ENCODE measurements around the gene FASLG.
"Not testable (repeated sequence)": the region's sequence is repeated elsewhere in the genome, so short reads cannot be mapped to it uniquely, and the experiment has no call there.

The FASLG gene, protein sequence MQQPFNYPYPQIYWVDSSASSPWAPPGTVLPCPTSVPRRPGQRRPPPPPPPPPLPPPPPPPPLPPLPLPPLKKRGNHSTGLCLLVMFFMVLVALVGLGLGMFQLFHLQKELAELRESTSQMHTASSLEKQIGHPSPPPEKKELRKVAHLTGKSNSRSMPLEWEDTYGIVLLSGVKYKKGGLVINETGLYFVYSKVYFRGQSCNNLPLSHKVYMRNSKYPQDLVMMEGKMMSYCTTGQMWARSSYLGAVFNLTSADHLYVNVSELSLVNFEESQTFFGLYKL

DNA sequence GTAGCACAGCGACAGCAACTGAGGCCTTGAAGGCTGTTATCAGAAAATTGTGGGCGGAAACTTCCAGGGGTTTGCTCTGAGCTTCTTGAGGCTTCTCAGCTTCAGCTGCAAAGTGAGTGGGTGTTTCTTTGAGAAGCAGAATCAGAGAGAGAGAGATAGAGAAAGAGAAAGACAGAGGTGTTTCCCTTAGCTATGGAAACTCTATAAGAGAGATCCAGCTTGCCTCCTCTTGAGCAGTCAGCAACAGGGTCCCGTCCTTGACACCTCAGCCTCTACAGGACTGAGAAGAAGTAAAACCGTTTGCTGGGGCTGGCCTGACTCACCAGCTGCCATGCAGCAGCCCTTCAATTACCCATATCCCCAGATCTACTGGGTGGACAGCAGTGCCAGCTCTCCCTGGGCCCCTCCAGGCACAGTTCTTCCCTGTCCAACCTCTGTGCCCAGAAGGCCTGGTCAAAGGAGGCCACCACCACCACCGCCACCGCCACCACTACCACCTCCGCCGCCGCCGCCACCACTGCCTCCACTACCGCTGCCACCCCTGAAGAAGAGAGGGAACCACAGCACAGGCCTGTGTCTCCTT lies at the start of gene FASLG:
FASLG (plus strand) TSS at position 233 of the 583 bp plus-strand sequence; CDS start at position 332, 99 bp downstream.
- no peak for DNase-seq

DNA sequence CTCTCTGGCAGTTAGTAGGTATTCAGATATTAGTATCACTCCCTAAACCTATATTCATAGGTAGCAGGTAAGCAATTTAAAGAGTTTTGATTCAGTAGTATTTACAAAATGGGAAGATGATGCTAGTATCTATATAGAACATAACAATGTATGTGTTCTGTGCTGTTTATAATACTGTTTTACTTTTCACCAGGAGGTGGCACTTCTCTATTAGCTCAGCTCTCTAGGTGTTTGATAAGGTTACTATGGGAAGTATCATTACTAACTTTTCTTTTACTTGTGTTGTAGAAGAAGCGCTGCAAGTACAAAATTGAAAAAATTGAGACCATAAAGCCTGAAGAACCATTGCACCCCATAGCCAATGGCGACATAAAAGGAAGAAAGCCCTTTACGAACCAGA lies 49.4 kb upstream of the FASLG start:
- DNase-seq = no peak

GRCh38 chr1:172612478-172612877 lies 46.4 kb upstream of the FASLG start:
- no peak for DNase-seq

GRCh38 chr1:172613294-172613693 lies 45.6 kb upstream of the FASLG start:
- no peak for DNase-seq

DNA sequence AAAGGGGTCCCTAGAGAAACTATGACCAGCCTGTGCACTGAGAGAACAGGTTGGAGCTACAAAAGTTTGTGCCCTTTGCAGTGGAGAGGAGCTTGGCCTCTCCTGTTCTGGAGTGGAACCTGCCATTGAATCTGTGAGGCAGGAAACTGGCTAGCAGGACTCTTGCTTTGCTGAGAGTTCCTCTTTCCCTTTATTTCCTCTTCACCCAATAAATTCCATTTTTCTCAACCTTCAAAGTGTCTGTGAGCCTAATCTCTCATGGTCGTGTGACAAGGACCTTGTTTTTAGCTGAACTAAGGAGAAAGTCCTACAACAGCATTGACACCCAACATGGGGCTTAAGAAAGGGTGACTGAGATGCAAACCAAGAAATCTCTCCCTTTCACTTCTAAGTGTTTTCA lies 42.7 kb upstream of the FASLG start:
- no peak for DNase-seq

- DNase-seq = no peak
Observed at GRCh38 chr1:172616636-172617035, 42.3 kb upstream of the FASLG start.

GRCh38 chr1:172620603-172621002 lies 38.3 kb upstream of the FASLG start:
- not testable (repeated sequence) for DNase-seq

DNA sequence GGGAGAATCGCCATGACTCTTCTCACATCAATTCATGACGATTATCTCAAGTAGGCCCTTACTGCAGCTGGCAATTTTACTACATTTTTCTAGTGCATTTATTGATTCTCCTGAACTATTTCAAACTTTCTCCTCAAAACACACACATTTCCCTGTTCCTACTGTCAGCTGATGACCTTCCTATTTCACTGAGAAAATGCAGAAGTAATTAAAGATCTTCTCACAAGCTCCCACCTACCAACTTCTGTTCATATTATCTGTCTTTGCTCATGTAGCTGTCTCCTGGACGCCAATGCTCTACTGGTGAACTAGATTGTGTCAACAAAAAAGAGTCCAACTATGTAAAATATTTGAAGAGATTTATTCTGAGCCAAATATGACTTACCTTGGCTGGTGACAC lies 36.4 kb upstream of the FASLG start:
- no peak for DNase-seq

DNA sequence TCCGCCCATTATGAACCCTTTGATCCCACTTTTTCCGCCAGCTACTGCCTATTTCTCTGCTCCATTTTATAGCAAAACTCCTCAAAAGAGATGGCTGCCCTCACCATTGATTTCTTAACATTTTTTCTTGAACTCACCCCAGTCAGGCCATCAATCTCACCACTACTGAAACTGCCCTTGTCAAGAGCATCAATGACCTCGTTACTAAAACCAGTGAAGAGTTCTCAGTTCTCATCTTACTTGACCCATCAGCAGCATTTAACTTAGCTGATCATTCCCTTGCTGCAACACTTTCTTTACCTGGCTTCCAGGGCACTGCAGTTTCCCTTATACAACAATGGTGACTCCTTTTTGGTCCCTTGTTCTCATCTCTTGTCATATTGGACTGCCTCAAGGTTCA lies 35.2 kb upstream of the FASLG start:
- DNase-seq = no peak

GRCh38 chr1:172626845-172627244 lies 32.1 kb upstream of the FASLG start:
- DNase-seq = no peak

GRCh38 chr1:172627702-172628101 lies 31.2 kb upstream of the FASLG start:
- DNase-seq = no peak

DNA sequence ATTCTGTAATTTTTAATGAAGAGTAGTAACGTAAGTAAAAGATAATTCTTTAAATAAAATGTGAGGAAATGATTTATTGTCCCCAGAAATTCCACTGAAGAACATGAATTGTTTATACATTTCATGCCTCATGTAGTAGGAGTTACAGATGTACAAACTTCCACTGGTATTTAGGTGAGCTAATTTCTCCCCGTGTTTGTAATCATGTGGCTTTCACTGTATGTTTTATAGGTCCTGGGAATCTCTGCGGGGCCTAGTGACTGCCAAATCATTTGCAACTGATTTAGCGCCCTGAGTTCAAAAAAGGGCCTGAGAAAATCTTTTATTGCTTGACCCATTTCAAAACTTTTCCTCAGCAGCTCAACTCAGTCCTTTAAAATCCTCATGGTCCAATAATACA lies 30.5 kb upstream of the FASLG start:
- no peak for DNase-seq

- no peak for DNase-seq
Observed at GRCh38 chr1:172629170-172629569, 29.7 kb upstream of the FASLG start.

DNA sequence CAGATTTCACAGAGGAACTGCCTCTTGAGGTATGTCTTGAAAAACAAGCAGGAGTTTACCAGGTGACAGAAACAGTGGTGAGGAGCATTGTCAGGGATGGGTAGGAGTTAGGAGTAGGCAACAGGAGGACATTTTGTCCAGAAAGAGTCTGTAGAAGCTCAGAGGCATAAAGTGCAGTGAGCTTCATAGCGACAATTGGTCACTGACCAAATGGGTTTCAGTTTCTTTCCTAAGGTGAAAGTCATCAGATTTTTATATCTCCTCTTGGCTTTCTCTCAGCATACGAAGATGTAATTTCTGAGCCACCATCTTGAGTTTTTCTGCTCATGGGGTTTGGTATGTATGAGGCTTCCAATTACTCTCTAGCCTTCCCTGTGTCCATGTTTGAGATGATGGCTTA lies 29.3 kb upstream of the FASLG start:
- DNase-seq = no peak

- DNase-seq = no peak
Observed at GRCh38 chr1:172630056-172630818, 28.7 kb upstream of the FASLG start.

DNA sequence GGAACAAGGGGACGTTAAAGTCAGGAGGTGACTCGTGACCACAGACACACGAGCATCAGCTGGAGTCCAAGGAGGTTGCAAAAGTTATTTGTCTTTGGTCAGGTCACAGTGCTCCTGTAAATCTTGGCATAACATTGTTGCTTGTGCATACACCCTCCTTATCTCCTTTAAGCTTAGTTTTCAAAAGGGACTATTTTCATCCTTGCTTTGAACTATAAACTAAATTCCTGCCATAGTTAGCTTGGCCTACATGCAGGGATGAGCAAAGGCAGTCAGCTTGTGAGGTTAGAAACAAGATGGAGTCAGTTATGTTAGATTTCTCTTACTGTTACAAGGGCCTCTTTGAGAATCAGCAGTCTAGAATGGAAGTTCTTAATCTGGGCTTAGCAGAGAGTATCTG lies 28.0 kb upstream of the FASLG start:
- no peak for DNase-seq

DNA sequence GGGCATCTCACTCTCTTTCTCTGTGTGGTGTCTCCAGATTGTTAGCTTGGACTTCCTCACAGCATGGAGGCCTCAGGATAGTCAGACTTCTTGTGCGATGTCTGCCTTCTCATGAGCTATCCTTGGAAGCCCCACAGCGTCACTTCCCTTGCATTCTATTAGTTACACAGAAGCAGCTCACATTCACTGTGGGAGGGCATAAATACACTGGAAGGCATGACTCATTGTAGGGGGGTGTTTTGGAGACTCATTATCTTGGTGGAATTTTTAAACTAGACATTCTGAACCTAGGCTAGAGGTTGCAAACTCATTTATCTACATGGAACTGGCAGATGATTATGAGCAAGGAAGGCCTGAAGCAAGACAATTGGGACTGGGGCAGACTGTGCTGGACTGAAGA lies 21.4 kb upstream of the FASLG start:
- no peak for DNase-seq

DNA sequence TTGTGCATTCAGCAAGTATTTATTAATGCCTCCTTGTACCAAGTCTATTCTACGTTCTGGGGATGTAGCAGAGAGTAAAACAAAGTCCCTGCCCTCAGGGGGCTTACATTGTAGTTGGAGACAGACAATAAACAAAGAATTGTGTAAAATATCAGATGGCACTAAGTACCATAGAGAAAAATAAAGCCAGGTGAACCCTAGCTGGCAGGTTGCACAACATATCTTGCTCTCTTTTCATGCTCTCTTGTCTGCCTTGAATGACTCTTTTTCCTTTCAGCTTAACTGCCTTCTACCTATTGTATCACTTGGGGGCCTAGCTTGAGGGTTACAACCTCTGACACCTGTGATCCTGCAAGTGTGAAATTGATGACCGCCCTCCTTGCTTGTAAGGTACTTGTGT lies 20.7 kb upstream of the FASLG start:
- DNase-seq = no peak

DNA sequence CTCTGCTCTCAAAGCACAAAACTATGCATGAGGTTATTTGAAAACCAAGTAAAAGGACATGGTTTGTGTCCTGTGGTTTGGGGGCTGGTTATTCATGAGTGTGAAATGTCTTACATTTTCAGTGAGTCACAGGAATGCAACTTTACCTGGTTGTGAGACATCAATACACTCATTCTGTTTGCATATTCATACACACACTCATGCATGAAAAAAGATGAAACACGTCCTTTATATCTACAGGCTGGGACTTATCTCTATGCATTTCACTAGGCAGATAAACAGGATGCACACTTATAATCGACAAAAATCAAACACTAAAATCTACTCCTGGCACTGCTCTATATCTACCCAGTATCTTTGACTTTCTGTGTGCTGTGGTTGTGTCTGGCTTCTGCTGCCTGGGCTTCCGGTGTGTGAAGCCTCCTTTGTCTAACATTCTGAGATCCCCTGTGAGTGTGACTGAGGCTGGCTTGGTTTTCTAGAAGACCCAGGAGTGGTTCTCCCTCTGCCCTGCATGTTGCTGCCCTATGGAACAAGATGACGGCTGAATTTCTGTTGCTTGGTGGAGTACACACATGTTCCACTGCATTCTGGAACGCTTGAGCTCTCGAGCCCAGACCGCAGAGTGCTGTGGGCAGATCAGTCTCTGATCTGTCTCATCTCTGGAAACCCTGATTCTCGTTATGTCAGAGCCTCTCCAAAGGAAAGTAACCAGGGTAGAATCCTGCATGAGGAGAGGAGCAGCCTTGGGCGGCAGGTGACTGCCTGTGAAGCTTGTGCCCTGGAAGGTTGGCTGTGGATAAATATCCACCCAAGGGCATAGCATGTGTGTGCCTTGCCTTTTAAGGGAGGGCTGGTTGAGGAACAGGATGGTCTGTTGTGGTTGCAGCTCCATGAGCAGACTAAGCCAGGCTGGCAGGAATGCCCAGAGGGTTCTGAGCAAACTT lies 19.7 kb upstream of the FASLG start:
- DNase-seq = no peak

DNA sequence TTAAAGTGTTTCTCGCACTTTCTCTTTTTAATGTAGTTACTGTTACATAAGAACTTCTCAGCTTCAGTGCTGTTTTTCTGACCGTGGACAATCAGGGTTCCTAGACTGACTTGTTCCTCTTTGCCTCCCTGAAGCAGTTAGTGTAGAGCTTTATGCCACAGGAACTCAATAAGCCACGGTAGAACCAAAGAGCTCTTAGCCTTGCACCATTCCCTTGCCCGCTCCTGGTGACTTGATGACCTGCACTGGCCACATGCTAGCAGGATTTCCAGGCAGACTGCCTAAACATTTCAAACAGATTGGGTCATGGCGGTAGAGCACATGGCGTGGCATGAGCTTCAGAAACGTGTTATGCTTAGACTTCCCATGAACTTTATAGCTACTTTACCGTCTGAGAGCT lies 18.8 kb upstream of the FASLG start:
- no peak for DNase-seq

GRCh38 chr1:172641492-172641891 lies 17.4 kb upstream of the FASLG start:
- no peak for DNase-seq

GRCh38 chr1:172642970-172643369 lies 15.9 kb upstream of the FASLG start:
- no peak for DNase-seq

GRCh38 chr1:172646653-172647052 lies 12.2 kb upstream of the FASLG start:
- no peak for DNase-seq

Measured in midbrain (tissue), 1 donor.